MCF 10A (cell line): Measurements from ENCODE around the gene ARHGEF4. TPM values are rescaled to one million over a fixed set of nuclear protein-coding genes. Genes with fewer than 3 reads are reported as not detected.

Source experiments
- BruUV-seq: library from RNA; stranded (reverse); fragments of 400-500 nt; replicated peaks from 2 replicates; lab custom pipeline; 2021; lab: Mats Ljungman, UMichigan
- CTCF ChIA-PET: fragments of 300-600 bp; sonication (Branson Sonifier 250); formaldehyde crosslinking; extraction: SDS; loops from one replicate; lab custom pipeline; 2021; ENCODE audit warnings: antibody characterized with exemption, inconsistent platforms; lab: Yijun Ruan, JAX
- POLR2A ChIA-PET: fragments of 300-600, 350-650 bp; sonication (Branson Sonifier 250); formaldehyde crosslinking; extraction: SDS; loops from one replicate; lab custom pipeline; 2020; ENCODE audit warnings: antibody characterized with exemption, inconsistent platforms; lab: Yijun Ruan, JAX
- DNase-seq: peaks from one replicate; pipeline ENCODE4 v3.0.0-alpha.2; 2018; ENCODE audit not compliant: unreplicated experiment
- H3K27ac Mint-ChIP-seq: one replicate; pipeline ENCODE4 v1.8.0; 2022; ENCODE audit warnings: mild to moderate bottlenecking, low read depth, mixed read lengths; ENCODE audit not compliant: unreplicated experiment
- H3K27me3 Mint-ChIP-seq: one replicate; pipeline ENCODE4 v1.8.0; 2022; ENCODE audit warnings: mixed read lengths; ENCODE audit not compliant: insufficient read depth, unreplicated experiment
- H3K36me3 Mint-ChIP-seq: one replicate; pipeline ENCODE4 v1.8.0; 2022; ENCODE audit warnings: mild to moderate bottlenecking, moderate library complexity, mixed read lengths; ENCODE audit not compliant: insufficient read depth, unreplicated experiment
- H3K4me1 Mint-ChIP-seq: one replicate; pipeline ENCODE4 v1.8.0; 2022; ENCODE audit warnings: mixed read lengths; ENCODE audit not compliant: insufficient read depth, unreplicated experiment
- H3K4me3 Mint-ChIP-seq: one replicate; pipeline ENCODE4 v1.8.0; 2022; ENCODE audit warnings: mild to moderate bottlenecking, moderate library complexity, mixed read lengths; ENCODE audit not compliant: unreplicated experiment
- H3K9me3 Mint-ChIP-seq: one replicate; pipeline ENCODE4 v1.8.0; 2022; ENCODE audit warnings: mixed read lengths; ENCODE audit not compliant: unreplicated experiment
- CTCF ChIP-seq: fragments of 200-600 bp; IDR thresholded peaks from one replicate; pipeline ENCODE4 v1.8.0; 2022; ENCODE audit warnings: antibody characterized with exemption, mild to moderate bottlenecking; ENCODE audit not compliant: unreplicated experiment
- intact Hi-C: fragments of 100-400 bp; cut with micrococcal nuclease; formaldehyde crosslinking; loops from 2 replicates; pipeline ENCODE4 v1.14.1; 2022
- total RNA-seq: library from RNA; stranded (reverse); gene quantifications from 2 replicates; pipeline ENCODE4 v1.2.3, GENCODE V29; 2022

The ARHGEF4 gene
- total RNA-seq, 1 experiment from 2014 or later: 52.0 TPM

- peaks cover 4% of the 10 kb centered on the region for H3K4me1 Mint-ChIP-seq
- H3K4me3 Mint-ChIP-seq: peak overlapping the region; percentile 67
- no peaks in the 10 kb centered on the region for H3K27me3 Mint-ChIP-seq
- CTCF ChIA-PET: interaction anchor here (0.5 to 8.0 kb wide), 74 partner anchors 8 to 338 kb away, joined by 3 to 259 read pairs (median 4); partner anchors contain the start of gene ARHGEF4
- intact Hi-C loops: loop anchor here (1.0 to 5.0 kb wide), 5 partner anchors 39 to 295 kb away; partner anchors contain the start of genes ARHGEF4 and FAM168B
- POLR2A ChIA-PET: interaction anchor here (0.6 to 2.6 kb wide), 20 partner anchors 8 to 923 kb away, joined by 3 to 11 read pairs (median 4); partner anchors contain the start of genes ARHGEF4 and PLEKHB2
- peak; percentile 91 for DNase-seq
- no peaks in the 10 kb centered on the region for H3K36me3 Mint-ChIP-seq
- no peak overlapping the region for H3K27ac Mint-ChIP-seq
- H3K9me3 Mint-ChIP-seq: no peaks in the 10 kb centered on the region
- no TSS peak for BruUV-seq
- TF ChIP-seq CTCF: peak; percentile 98
These were observed 39.0 kb upstream of the ARHGEF4 start for GRCh38 chr2:130797493-130798435.

GRCh38 chr2:130798472-130799218 is 38.1 kb upstream of the ARHGEF4 start:
- Mint-ChIP-seq H3K9me3 (no peaks in the 10 kb centered on the region), H3K27me3 (no peaks in the 10 kb centered on the region), H3K27ac (no peak overlapping the region), H3K4me1 (peaks cover 4% of the 10 kb centered on the region), H3K36me3 (no peaks in the 10 kb centered on the region), H3K4me3 (peak overlapping the region; percentile 67)
- no TSS peak for BruUV-seq
- no peak for TF ChIP-seq CTCF
- ChIA-PET POLR2A (interaction anchor here (0.6 to 2.6 kb wide), 6 partner anchors 9 to 923 kb away, joined by 3 to 11 read pairs (median 4); no protein-coding TSS in a partner anchor), CTCF (interaction anchor here (0.5 to 8.0 kb wide), 35 partner anchors 9 to 306 kb away, joined by 3 to 259 read pairs (median 5); partner anchors contain the start of genes ARHGEF4 and PLEKHB2)
- intact Hi-C loops: loop anchor here (1.0 to 5.0 kb wide), 4 partner anchors 38 to 294 kb away; partner anchors contain the start of genes ARHGEF4 and FAM168B
- peak; percentile 47 for DNase-seq

- ChIA-PET CTCF (interaction anchor here (0.6 to 8.0 kb wide), 19 partner anchors 8 to 306 kb away, joined by 3 to 259 read pairs (median 7); partner anchors contain the start of genes ARHGEF4 and PLEKHB2), POLR2A (interaction anchor here (1.6 kb wide), 1 partner anchor 8 kb away, joined by 5 read pairs; no protein-coding TSS in a partner anchor)
- Mint-ChIP-seq H3K36me3 (no peaks in the 10 kb centered on the region), H3K27ac (no peak overlapping the region), H3K4me3 (no peak overlapping the region), H3K27me3 (no peaks in the 10 kb centered on the region), H3K4me1 (peaks cover 4% of the 10 kb centered on the region), H3K9me3 (no peaks in the 10 kb centered on the region)
- BruUV-seq: no TSS peak
- no peak for DNase-seq
- TF ChIP-seq CTCF: no peak
- intact Hi-C loops: loop anchor here (5.0 kb wide), 1 partner anchor 293 kb away; the partner anchor contains the start of gene FAM168B
These were observed 37.4 kb upstream of the ARHGEF4 start for GRCh38 chr2:130799295-130799694.
